Measurements from ENCODE around the gene FGFBP1. TPM values are rescaled to one million over a fixed set of nuclear protein-coding genes. Genes with fewer than 3 reads are reported as not detected.

Gene FGFBP1
- total RNA-seq, 1 donor from 2014 or later: not detected

DNA sequence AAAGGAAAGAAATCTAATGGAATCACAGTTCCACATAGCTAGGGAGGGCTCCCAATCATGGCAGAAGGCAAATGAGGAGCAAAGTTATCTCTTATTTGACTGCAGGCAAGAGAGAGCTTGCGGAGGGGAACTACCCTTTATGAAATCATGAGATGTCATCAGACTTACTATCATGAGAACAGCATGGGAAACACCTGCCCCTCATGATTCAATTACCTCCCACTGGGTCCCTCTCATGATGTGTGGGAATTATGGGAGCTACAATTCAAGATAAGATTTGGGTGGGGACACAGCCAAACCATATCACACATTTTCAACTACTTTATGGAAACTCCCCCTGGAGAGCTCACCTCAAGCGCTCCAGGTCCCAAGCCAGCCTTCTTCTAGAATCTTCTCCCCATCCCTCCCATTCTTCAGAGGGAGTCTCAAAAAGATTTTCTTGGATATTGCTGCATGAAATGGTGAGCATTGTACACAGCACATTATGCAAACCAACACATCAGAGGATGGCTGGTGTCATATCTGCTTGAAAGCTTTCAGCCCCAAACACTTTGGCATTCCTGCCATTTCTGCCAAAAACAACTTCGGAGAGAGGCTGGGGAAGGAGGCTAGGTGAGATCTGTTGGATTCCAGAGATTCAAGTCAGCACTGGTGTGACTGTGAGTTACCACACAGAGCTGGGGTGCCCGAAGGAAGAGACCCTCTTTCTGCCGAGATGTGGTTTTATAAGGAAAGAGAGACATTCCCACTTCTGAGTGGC is 6.9 kb downstream of the FGFBP1 start:
- H3K4me2 ChIP-seq: no peak overlapping the region
- no peak overlapping the region for H3K27ac Mint-ChIP-seq
- no peaks in the 10 kb centered on the region for H3K36me3 Mint-ChIP-seq
- no peaks in the 10 kb centered on the region for H3K79me2 ChIP-seq (ENCODE audit: low read depth)
- H3F3A ChIP-seq (ENCODE audit: low read depth): no peaks in the 10 kb centered on the region
- no peak overlapping the region for H3K4me3 ChIP-seq
- H3K36me3 ChIP-seq: no peaks in the 10 kb centered on the region
- no peaks in the 10 kb centered on the region for H3K4me1 ChIP-seq
- H3K27ac ChIP-seq: no peak overlapping the region
- no peaks in the 10 kb centered on the region for H3K27me3 ChIP-seq
- H3K27me3 Mint-ChIP-seq (ENCODE audit: insufficient read depth, low read depth): peaks cover 2% of the 10 kb centered on the region
- H3K9me3 ChIP-seq (ENCODE audit: low read depth): no peaks in the 10 kb centered on the region
- no peak overlapping the region for H3K4me3 Mint-ChIP-seq
- peaks cover 3% of the 10 kb centered on the region for H3K9me3 Mint-ChIP-seq
- H2AFZ ChIP-seq (replicated peaks): no peak overlapping the region
- H4K20me1 ChIP-seq (ENCODE audit: low read depth): no peaks in the 10 kb centered on the region
- TF ChIP-seq EZH2 (IDR thresholded peaks at IDR 0.05) (no peak), EZH2phosphoT487 (IDR thresholded peaks at IDR 0.05) (no peak)
- TF ChIP-seq, protein P1, sequence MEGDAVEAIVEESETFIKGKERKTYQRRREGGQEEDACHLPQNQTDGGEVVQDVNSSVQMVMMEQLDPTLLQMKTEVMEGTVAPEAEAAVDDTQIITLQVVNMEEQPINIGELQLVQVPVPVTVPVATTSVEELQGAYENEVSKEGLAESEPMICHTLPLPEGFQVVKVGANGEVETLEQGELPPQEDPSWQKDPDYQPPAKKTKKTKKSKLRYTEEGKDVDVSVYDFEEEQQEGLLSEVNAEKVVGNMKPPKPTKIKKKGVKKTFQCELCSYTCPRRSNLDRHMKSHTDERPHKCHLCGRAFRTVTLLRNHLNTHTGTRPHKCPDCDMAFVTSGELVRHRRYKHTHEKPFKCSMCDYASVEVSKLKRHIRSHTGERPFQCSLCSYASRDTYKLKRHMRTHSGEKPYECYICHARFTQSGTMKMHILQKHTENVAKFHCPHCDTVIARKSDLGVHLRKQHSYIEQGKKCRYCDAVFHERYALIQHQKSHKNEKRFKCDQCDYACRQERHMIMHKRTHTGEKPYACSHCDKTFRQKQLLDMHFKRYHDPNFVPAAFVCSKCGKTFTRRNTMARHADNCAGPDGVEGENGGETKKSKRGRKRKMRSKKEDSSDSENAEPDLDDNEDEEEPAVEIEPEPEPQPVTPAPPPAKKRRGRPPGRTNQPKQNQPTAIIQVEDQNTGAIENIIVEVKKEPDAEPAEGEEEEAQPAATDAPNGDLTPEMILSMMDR (IDR thresholded peaks at IDR 0.05): no peak
- DNase-seq (ENCODE audit: low spot score): no peak
- H3K9ac ChIP-seq: no peak overlapping the region
- no peaks in the 10 kb centered on the region for H3K4me1 Mint-ChIP-seq

DNA sequence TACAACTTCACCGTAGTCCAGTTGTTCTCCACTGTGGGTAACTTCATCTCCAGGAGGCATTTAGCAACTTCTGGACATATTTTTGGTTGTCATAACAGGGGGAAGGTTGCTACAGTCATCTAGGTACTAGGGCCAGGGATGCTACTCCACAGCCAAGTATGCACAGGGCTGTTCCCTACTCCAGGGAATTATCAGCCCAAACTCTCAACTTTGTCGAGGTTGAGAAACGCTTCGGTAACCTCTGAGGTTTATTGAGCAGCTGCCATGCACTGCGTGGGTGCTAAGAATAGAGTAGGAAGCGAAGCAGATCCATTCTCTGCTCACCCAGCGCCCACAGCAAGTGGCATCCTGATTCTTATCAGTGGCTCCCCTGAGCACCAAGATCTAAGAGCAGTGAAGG is 8.2 kb downstream of the FGFBP1 start:
- Histone ChIP-seq H3K4me1 (no peaks in the 10 kb centered on the region), H2AFZ (replicated peaks) (no peak overlapping the region), H3F3A (ENCODE audit: low read depth) (no peaks in the 10 kb centered on the region), H3K27ac (no peak overlapping the region), H3K9ac (no peak overlapping the region), H3K9me3 (ENCODE audit: low read depth) (no peaks in the 10 kb centered on the region), H3K36me3 (no peaks in the 10 kb centered on the region), H4K20me1 (ENCODE audit: low read depth) (no peaks in the 10 kb centered on the region), H3K79me2 (ENCODE audit: low read depth) (no peaks in the 10 kb centered on the region), H3K4me3 (no peak overlapping the region), H3K27me3 (no peaks in the 10 kb centered on the region), H3K4me2 (no peak overlapping the region)
- Mint-ChIP-seq H3K4me1 (no peaks in the 10 kb centered on the region), H3K27me3 (ENCODE audit: insufficient read depth, low read depth) (peaks cover 3% of the 10 kb centered on the region), H3K36me3 (no peaks in the 10 kb centered on the region), H3K9me3 (peaks cover 3% of the 10 kb centered on the region), H3K27ac (no peak overlapping the region), H3K4me3 (no peak overlapping the region)
- TF ChIP-seq EZH2phosphoT487 (IDR thresholded peaks at IDR 0.05) (no peak), EZH2 (IDR thresholded peaks at IDR 0.05) (no peak)
- TF ChIP-seq, protein P1 (IDR thresholded peaks at IDR 0.05): no peak
- DNase-seq (ENCODE audit: low spot score): no peak

DNA sequence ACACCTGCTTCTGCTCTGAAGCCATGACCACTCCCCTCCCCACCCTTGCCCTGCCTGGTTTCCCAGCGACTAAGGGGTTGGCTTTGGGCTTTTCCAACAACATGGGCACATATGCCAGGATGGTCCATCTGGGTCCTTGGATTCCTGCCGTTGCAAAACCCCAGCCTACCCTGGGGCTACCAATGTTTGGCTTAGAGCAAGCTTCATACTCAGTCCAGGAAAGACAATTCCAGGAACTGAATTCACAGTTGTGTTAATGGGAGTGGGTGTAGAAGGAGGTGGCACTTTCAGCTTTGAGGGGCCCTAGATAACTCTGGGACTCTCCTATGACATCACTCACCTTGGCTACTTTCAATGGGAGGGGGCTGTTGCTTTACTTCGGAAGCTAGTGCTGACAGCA is 9.0 kb downstream of the FGFBP1 start:
- Histone ChIP-seq H3K9me3 (ENCODE audit: low read depth) (no peaks in the 10 kb centered on the region), H4K20me1 (ENCODE audit: low read depth) (no peaks in the 10 kb centered on the region), H3F3A (ENCODE audit: low read depth) (no peaks in the 10 kb centered on the region), H3K4me3 (no peak overlapping the region), H3K79me2 (ENCODE audit: low read depth) (no peaks in the 10 kb centered on the region), H2AFZ (replicated peaks) (peak overlapping the region; percentile 42), H3K27me3 (no peaks in the 10 kb centered on the region), H3K9ac (no peak overlapping the region), H3K4me1 (no peaks in the 10 kb centered on the region), H3K27ac (no peak overlapping the region), H3K4me2 (no peak overlapping the region), H3K36me3 (no peaks in the 10 kb centered on the region)
- peaks cover 3% of the 10 kb centered on the region for H3K27me3 Mint-ChIP-seq (ENCODE audit: insufficient read depth, low read depth)
- no peak overlapping the region for H3K27ac Mint-ChIP-seq
- no peak overlapping the region for H3K4me3 Mint-ChIP-seq
- H3K9me3 Mint-ChIP-seq: peaks cover 3% of the 10 kb centered on the region
- no peak for DNase-seq (ENCODE audit: low spot score)
- TF ChIP-seq EZH2phosphoT487 (IDR thresholded peaks at IDR 0.05) (no peak), EZH2 (IDR thresholded peaks at IDR 0.05) (no peak)
- TF ChIP-seq, protein P1 (IDR thresholded peaks at IDR 0.05): no peak
- H3K36me3 Mint-ChIP-seq: no peaks in the 10 kb centered on the region
- no peaks in the 10 kb centered on the region for H3K4me1 Mint-ChIP-seq

Measured in neural progenitor cell (in vitro differentiated cells).